NCI-H748 treated with DMSO at 0.1 percent for 48 hours (cell line): ENCODE results near the gene CLMN.
A peak's percentile ranks its signal among the peaks of the same experiment; 100 is the strongest.
"Not testable (repeated sequence)": the region's sequence is repeated elsewhere in the genome, so short reads cannot be mapped to it uniquely, and the experiment has no call there.

Experiments used
- DNase-seq: peaks from one replicate; lab custom pipeline; 2025; lab: John Stamatoyannopoulos, UW

Gene CLMN

DNA sequence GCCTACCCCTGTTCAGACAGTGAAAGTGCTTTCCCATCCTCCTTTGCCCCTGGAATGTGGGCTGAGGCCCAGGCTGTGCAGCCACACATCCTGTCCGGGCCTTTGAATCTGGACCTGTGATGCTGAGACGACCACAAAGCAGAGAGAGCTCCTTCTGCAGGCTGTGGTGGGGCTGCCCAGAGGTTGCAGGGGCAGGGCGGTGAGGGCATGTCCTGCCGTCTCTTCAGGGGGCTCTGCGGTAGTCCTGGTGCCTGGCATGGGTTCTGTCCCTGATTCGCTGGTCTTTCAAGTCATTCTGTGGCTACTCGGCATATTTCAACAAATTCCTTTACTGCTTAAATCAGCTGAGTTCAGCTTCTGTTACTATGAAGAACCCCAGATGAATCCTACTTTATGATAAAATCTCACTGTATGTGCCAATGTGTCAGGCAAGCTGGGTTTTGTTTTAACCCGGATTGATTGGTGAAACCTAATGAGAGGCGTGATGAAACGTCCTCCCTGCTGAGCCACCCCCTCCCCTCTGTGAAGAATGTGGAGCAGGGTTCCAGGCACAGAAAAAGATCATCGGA is 99.0 kb downstream of the CLMN start:
- DNase-seq = no peak

- DNase-seq = no peak
These were observed 101.1 kb downstream of the CLMN start for GRCh38 chr14:95218472-95219193.

GRCh38 chr14:95218006-95218405 is 101.7 kb downstream of the CLMN start:
- no peak for DNase-seq

GRCh38 chr14:95217391-95217900 is 102.3 kb downstream of the CLMN start:
- DNase-seq = no peak

DNA sequence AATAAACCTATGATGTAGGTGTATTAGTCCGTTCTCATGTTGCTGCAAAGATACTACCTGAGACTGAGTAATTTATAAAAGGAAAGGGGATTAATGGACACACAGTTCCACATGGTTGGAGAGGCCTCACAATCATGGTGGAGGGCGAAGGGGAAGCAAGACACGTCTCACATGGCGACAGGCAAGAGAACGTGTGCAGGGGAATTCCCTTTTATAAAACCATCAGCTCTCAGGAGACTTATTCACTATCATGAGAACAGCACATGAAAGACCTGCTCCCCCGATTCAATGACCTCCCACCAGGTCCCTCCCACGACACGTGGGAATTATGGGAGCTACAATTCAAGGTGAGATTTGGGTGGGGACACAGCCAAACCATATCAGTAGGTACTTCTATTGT is 103.7 kb downstream of the CLMN start:
- no peak for DNase-seq

- no peak for DNase-seq
These were observed 104.5 kb downstream of the CLMN start for GRCh38 chr14:95215094-95215725.

- DNase-seq = no peak
These were observed 105.9 kb downstream of the CLMN start for GRCh38 chr14:95213774-95214173.

- DNase-seq = no peak
These were observed 107.8 kb downstream of the CLMN start for GRCh38 chr14:95211721-95212504.

DNA sequence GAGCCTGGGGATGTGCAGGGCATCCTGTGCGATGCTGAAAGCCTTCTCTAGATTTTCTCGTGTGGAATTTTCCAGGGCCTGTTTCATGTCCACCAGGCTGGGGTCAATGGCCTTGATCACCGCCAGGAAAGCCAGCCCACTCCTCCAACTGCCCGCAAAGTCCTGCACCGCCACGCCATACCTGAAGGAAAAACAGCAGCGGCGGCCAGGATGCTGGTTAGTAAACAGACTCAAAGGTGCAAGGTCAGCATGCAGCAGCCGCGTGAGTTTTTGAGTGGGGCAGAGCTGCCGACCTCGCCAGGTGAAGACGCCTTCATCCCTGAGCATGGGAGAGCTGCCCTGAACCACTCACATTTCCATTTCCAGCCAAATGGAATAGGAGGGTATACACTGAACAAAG is 109.0 kb downstream of the CLMN start:
- no peak for DNase-seq

DNA sequence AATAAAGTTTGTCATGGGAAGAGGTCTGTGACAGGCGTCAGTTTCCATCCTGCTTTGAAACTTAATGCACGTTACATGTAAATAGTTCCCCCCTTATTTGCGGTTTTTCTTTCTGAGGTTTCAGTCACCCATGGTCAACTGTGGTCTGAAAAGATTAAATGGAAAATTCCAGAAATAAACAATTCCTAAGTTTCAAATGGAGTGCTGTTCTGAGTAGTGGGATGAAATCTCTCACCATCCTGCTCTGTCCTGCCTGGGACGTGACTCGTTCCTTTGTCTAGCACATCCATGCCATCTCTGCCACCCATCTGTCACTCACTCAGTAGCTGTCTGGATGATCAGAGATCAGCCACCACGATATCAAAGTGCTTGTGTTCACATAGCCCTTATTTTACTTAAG is 111.1 kb downstream of the CLMN start:
- no peak for DNase-seq

DNA sequence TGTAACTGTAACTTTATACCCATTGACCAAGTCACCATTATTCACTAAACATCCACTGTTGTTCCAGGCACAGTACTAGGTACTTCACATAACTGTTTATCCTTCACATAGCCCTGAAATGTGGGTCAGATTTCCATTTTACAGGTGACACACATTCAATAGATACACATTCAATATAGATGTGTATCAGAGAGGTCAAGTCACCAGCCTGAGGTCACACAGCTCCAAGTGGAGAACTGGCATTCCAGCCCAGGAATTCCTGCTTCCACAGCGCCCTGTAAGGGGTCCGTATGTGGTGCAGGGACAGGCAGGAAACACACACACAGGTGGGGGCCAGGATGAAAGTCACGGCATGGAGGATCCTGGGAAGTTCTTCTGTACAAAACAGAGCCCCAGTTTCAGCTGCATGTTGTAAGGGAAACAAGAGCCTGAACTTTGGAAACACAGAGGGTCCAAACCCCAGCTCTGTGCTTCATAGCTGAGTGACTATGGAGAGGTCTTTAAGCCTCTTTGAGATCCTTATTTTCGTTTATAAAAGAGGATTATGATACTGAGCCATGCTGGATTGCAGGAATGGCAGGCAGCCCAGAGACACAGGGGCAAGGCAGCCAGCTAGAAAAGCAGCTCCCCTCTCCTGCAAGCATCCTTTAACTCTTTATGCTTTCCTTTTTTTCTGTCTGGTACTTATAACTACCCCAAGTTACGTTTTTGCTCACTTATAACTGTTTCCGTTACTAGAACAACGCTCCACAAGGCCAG is 112.1 kb downstream of the CLMN start:
- no peak for DNase-seq

DNA sequence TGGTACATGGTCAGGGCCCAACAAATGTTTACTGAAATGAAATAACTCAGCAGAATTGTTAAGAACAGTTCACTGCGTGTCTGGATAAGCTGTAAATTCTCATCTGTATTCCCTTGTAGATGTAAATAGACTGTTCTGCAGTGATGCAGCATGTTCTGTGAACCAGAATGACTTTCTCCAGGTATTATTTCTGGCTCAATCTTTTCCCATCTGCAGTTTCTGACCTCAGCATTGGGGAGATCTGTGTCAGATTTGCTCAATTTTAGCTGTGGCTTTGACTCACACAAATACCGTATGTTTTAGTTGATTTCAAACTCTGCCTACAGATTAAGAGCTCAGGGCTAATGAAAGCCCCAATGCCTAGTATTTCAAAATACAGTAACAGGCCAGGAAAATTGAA is 113.2 kb downstream of the CLMN start:
- no peak for DNase-seq

DNA sequence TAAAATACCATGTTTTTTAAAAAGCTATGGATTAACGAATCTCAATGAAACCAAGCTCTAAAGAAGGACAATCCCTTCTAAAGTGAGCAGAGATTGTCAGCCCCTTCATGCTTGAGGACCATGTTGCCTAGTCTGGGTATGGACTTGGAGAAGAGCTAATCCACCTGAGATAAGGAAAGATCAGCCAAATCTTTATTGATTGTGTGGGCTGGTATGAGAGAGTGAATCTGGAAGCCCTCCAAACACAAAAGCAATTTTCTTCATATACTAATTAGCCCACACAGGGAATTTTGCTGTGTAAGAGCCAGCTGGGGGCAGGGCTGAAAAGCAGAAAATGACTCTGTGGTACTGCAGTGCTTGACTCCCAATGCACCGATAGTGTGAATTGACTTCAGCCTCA is 115.0 kb downstream of the CLMN start:
- no peak for DNase-seq

DNA sequence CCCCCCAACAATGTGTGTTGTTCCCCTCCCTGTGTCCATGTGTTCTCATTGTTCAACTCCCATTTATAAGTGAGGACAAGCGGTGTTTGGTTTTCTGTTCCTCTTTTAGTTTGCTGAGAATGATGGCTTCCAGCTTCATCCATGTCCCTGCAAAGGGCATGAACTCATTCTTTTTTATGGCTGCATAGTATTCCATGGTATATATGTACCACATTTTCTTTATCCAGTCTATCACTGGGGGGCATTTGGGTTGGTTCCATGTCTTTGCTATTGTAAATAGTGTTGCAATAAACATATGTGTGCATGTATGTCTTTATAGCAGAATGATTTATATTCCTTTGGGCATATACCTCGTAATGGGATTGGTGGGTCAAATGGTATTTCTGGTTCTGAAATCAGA is 118.0 kb downstream of the CLMN start:
- not testable (repeated sequence) for DNase-seq

DNA sequence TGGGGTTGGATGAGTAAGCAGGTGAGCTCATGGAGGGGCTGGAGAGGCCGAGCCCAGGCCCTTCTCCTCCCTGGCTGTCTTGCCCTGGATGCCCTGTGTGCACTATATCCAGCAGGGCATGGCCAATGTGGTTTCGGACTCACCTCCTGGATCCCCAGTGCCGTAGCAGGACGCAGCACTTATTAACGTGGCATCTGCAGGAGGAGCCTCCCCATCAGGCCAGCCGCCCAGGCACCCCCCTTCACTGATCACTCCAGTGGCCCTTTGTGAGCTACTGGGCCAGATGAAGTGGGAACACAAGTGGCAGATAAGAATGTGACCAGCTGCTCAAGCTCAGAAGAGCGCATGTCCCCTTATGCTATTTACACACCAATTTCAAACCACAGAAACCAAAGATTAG is 119.3 kb downstream of the CLMN start:
- no peak for DNase-seq

DNA sequence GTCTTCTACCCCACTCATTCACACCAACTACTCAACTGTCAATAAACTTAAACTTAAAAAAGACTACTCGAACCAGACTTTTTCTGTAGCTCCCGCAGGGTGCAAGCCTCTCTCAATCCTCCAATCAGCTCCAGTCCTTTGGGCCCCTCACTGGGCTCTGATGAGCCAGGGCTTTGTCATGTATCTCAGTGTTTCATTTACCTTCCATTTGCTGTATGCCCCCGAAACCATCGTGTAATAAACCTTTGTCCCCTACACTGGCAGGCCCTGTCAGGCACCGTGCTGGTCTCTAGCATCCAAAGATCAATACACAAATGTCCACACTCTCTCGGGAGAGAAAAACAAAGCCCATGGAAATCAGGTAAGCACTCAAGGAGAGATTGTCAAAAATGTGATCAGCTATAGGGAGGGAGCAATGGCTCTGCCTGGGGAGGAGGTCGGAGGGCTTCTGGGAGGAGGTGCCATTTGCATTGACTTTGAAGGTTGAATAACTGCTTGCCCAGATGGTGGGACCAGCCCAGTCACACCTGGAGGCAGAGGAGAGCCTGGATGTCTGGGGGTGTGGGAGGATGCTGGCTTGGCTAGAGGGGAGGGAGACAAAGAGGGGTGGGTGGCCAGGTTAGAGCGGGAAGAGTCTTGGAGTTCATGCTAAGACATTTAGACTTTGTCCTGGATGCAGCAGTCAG is 120.3 kb downstream of the CLMN start:
- DNase-seq = no peak

DNA sequence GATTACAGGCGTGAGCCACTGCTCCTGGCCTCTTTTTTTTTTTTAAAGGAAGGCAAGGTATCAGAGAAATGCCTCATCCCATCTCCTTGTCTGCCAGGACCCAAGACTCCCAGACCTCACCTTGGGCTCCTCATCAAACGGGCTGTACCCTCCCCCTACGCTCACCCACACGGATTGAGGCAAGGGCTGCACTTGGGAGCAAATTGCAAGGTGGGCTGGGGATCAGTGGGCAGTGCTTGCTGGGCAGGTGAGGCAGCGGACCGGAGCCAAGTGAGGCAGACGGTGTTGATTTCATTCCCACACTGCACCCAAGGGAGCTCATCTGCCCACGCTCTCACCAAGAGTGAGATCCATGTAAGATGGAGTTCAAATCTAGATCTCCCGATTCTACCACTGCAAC is 121.4 kb downstream of the CLMN start:
- no peak for DNase-seq

- DNase-seq = no peak
These were observed 122.2 kb downstream of the CLMN start for GRCh38 chr14:95197551-95197950.

GRCh38 chr14:95196826-95197545 is 122.7 kb downstream of the CLMN start:
- DNase-seq = no peak

DNA sequence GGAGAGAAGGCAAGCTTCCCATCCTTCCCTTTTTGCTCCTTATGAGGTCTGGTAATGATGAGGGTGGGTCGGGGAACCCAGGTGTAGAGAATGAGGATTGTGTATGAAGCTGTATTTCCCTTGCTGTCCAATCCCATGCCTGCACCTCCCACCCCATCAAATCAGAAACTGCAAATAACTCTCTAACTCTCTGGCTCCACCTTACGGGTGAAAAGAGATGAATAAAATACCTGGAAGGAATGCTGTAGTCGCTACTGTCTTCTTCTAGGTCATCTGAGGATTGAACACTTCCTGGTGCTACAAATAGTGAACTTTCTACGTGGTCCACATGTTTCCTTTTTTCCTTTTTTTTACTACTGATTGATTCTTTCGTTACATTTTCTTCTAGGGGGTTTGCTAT is 123.4 kb downstream of the CLMN start:
- peak; percentile 21 for DNase-seq

GRCh38 chr14:95195031-95195430 is 124.7 kb downstream of the CLMN start:
- no peak for DNase-seq
